RWPE2 (cell line): ENCODE data around the gene POU2AF1.
"Not testable (repeated sequence)": the region's sequence is repeated elsewhere in the genome, so short reads cannot be mapped to it uniquely, and the experiment has no call there.

Experiments used
- ATAC-seq: fragments of 200-7000 bp; cut with Tn5 transposase; 3 replicates; pipeline ENCODE4 v1.9.1; 2021; ENCODE audit warnings: low read depth
- DNase-seq: peaks from one replicate; pipeline ENCODE4 v3.0.0-alpha.2; 2020; ENCODE audit warnings: low spot score
- H3K27ac ChIP-seq: fragments of 450-650 bp; 2 replicates; pipeline ENCODE4 v1.5.1; 2017; ENCODE audit warnings: mild to moderate bottlenecking; ENCODE audit not compliant: poor library complexity, severe bottlenecking
- H3K27me3 ChIP-seq: fragments of 250-450 bp; sonication (Bioruptor Pico); 2 replicates; pipeline ENCODE4 v1.5.1; 2021; ENCODE audit warnings: mild to moderate bottlenecking, moderate library complexity; ENCODE audit not compliant: insufficient read depth, poor library complexity, severe bottlenecking
- H3K36me3 ChIP-seq: fragments of 250-450 bp; sonication (Bioruptor Pico); 2 replicates; pipeline ENCODE4 v1.5.1; 2020; ENCODE audit warnings: low read depth, mild to moderate bottlenecking, moderate library complexity
- H3K4me1 ChIP-seq: fragments of 250-450 bp; sonication (Bioruptor Pico); 2 replicates; pipeline ENCODE4 v1.5.1; 2021; ENCODE audit warnings: mild to moderate bottlenecking, moderate library complexity; ENCODE audit not compliant: insufficient read depth, poor library complexity, severe bottlenecking
- H3K4me3 ChIP-seq: fragments of 250-450 bp; sonication (Bioruptor Pico); 2 replicates; pipeline ENCODE4 v1.5.1; 2021; ENCODE audit warnings: mild to moderate bottlenecking, moderate library complexity; ENCODE audit not compliant: severe bottlenecking
- H3K9me3 ChIP-seq: fragments of 250-450 bp; sonication (Bioruptor Pico); 2 replicates; pipeline ENCODE4 v1.5.1; 2021; ENCODE audit warnings: mild to moderate bottlenecking, moderate library complexity; ENCODE audit not compliant: severe bottlenecking
- CTCF ChIP-seq: fragments of 450-650 bp; IDR thresholded peaks from one replicate; pipeline ENCODE4 v1.5.1; 2017; ENCODE audit warnings: mild to moderate bottlenecking, moderate library complexity; ENCODE audit not compliant: poor library complexity, severe bottlenecking

Gene POU2AF1

GRCh38 chr11:111324277-111324720 lies 54.8 kb downstream of the POU2AF1 start:
- H3K4me1 ChIP-seq, result no peaks in the 10 kb centered on the region
- DNase-seq (no peak), ATAC-seq (no peak)
- H3K36me3 ChIP-seq, result no peaks in the 10 kb centered on the region
- no peak overlapping the region for H3K4me3 ChIP-seq
- no peak overlapping the region for H3K27ac ChIP-seq
- H3K27me3 ChIP-seq, result no peaks in the 10 kb centered on the region
- TF ChIP-seq CTCF, result no peak
- H3K9me3 ChIP-seq, result no peaks in the 10 kb centered on the region

DNA sequence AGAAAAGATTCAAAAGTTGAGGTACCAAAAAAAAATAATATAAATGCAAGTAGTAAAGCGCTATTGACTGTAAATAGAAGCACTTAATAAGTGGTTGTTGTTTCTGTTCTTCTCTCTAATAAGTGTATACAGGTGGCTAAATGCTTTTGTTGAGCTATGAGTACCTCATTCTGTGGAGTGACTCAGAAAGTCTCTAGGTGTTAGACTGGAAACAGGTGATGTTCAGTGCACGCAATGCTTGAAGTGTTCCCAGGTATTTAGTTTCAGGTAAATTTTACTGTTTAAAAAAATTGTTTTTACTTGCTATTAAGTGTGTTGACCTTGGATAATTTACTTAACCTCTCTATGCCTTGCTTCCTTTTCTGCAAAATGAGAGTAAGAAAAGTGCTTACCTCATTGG lies 56.5 kb downstream of the POU2AF1 start:
- Histone ChIP-seq H3K4me1 (no peaks in the 10 kb centered on the region), H3K36me3 (no peaks in the 10 kb centered on the region), H3K9me3 (no peaks in the 10 kb centered on the region), H3K4me3 (no peak overlapping the region), H3K27ac (no peak overlapping the region), H3K27me3 (no peaks in the 10 kb centered on the region)
- DNase-seq, result no peak
- ATAC-seq, result no peak
- TF ChIP-seq CTCF, result no peak

DNA sequence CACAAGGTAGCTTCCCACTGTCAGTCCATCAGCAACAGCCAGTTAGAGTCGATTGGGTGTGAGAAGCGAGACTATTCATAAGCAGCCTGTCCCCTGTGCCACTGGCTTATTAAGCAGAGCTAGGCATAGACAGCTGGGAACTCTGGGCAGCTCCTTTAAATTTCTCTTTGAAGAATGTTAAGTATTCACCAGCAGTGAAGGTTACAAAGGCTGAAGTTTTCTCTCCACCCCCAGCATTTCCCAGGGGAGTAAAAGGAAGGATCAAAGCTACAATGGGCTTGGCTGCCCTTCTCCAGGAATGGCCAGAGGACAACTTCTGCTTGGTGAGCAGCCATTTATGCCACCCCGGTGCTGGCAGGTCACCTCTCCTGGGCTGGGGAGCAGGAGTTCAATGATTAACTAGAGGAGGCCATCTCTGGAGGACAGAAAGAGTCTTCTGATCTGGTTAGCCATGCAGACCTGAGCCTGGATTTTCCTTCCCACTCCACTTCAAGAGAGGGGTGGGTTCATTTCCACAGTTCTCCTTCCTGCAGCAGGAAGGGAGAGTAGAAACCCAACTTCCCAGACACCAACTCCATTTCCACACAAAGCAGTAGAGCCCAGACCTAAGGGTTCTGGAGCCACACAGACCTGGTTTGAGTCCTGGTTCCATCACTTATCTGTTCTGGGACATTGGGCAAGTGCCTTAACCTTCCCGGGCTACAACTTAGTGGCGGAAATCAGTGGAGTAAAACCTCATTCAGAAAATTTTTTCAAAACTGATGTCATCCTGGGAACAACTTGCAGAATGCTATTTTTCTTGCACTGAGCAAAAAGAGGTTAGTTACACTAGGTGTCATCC lies 58.1 kb downstream of the POU2AF1 start:
- Histone ChIP-seq H3K27me3 (no peaks in the 10 kb centered on the region), H3K4me3 (no peak overlapping the region), H3K36me3 (no peaks in the 10 kb centered on the region), H3K27ac (no peak overlapping the region), H3K9me3 (no peaks in the 10 kb centered on the region), H3K4me1 (no peaks in the 10 kb centered on the region)
- DNase-seq (no peak), ATAC-seq (no peak)
- TF ChIP-seq CTCF, result no peak

DNA sequence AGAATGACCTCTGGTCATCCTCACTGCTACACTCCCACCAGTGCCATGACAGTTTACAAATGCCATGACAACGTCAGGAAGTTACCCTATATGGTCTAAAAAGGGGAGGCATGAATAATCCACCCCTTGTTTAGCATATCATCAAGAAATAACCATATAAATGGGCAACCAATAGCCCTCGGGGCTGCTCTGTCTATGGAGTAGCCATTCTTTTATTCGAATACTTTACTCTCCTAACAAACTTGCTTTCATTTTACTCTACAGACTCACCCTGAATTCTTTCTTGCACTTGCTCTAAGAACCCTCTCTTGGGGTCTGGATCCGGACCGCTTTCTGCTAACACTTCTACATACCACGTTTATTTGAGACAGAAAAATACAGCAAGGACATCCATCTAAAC lies 58.9 kb downstream of the POU2AF1 start:
- not testable (repeated sequence) for ATAC-seq, H3K27ac ChIP-seq, H3K4me1 ChIP-seq, H3K27me3 ChIP-seq, H3K36me3 ChIP-seq, DNase-seq, H3K4me3 ChIP-seq, H3K9me3 ChIP-seq

GRCh38 chr11:111319296-111319695 lies 59.8 kb downstream of the POU2AF1 start:
- TF ChIP-seq CTCF, result no peak
- DNase-seq (no peak), ATAC-seq (no peak)
- no peaks in the 10 kb centered on the region for H3K9me3 ChIP-seq
- H3K4me3 ChIP-seq, result no peak overlapping the region
- H3K27ac ChIP-seq, result no peak overlapping the region
- no peaks in the 10 kb centered on the region for H3K27me3 ChIP-seq
- no peaks in the 10 kb centered on the region for H3K36me3 ChIP-seq
- H3K4me1 ChIP-seq, result no peaks in the 10 kb centered on the region
